Measurements from ENCODE around the gene RNF130. TPM values are rescaled to one million over a fixed set of nuclear protein-coding genes. Genes with fewer than 3 reads are reported as not detected.

RNF130 gene
- total RNA-seq, 4 donors from 2014 or later, result 34.5 to 79.5 (median 55.6) TPM

GRCh38 chr5:180027459-180028089, 44.0 kb downstream of the RNF130 start:
- no peak overlapping the region for H3K27ac ChIP-seq
- ATAC-seq (no peak), DNase-seq (no peak)
- H3K4me3 ChIP-seq, result no peak overlapping the region
- no peaks in the 10 kb centered on the region for H3K27me3 ChIP-seq
- H3K36me3 ChIP-seq, result no peaks in the 10 kb centered on the region
- intact Hi-C loops (cut with DNase I; ENCODE audit: low total_unique reads), result no loop called here
- TF ChIP-seq CTCF (IDR thresholded peaks at IDR 0.05 in 4 of 5, conservative IDR thresholded peaks at IDR 0.05 in 1 of 5) (no peak), POLR2A (IDR thresholded peaks at IDR 0.05) (no peak)
- H3K9me3 ChIP-seq, result no peaks in the 10 kb centered on the region
- H3K4me1 ChIP-seq, result peaks cover 0 to 19% of the 10 kb centered on the region in 2 donors
- in situ Hi-C loops (cut with MboI; ENCODE audit: low sequenced_read_pairs in 4 of 4), result no loop called here

DNA sequence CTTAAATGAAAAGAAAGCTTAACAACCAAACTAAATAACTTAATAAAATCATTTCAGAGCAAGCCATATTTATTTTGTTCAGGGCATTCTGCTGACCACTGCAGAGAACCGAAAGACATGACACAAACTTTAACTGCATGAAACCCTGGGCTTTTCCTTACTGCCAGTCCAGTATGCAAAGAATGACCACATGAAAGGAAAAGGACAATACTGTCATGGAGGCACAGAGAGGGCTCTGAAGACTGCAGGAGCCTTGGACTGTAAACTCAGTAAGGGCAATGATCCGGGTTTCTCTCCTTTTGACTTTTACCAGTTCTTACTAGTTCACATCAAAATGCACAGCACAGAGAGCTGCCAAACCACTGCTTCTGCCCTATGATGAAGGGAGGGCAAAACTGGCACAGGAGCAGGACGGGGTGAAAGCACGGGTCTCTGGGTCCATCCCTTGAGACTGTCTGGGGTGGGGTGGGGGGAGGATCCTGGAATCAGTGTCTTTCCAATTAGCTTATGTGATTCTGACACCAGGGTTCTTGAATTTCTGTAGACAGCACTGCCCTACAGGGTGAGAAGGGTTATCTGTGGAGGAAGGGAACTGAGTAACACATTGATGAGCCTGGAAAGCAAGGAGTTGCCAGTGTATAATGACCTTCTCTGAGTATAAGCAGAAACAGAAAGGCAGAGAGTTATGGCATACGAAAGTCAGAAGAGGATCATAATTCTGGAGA, 44.7 kb downstream of the RNF130 start:
- Histone ChIP-seq H3K9me3 (no peaks in the 10 kb centered on the region), H3K4me3 (no peak overlapping the region), H3K36me3 (no peaks in the 10 kb centered on the region), H3K27me3 (no peaks in the 10 kb centered on the region), H3K27ac (peak overlapping the region; percentile 24 to 61 (median 42)), H3K4me1 (peaks cover 0 to 19% of the 10 kb centered on the region in 2 donors)
- intact Hi-C loops (cut with DNase I; ENCODE audit: low total_unique reads) (no loop called here), in situ Hi-C loops (cut with MboI; ENCODE audit: low sequenced_read_pairs in 4 of 4) (no loop called here)
- TF ChIP-seq POLR2A (IDR thresholded peaks at IDR 0.05), result no peak
- ATAC-seq (no peak), DNase-seq (no peak)

DNA sequence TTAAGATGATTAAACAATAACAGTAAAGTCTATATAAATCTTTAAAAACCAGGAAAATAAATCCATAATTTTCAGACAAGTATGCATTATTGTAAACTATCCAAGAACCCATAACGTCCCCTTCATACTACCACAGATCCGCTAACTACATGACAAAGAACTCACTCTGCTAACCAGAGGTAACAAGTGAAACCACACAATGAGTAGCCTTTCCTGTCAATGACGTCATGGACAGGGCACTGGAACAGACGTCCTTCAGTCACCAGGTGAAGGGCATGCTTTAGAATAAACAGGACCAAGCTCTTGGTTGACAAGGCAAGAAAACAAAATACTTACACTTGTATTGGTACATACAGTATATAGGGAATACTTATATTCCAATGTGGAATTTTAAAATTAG, 45.2 kb downstream of the RNF130 start:
- intact Hi-C loops (cut with DNase I; ENCODE audit: low total_unique reads), result no loop called here
- H3K36me3 ChIP-seq, result no peaks in the 10 kb centered on the region
- H3K27me3 ChIP-seq, result no peaks in the 10 kb centered on the region
- peak in 1 of 2 donors; percentile 26 for DNase-seq
- TF ChIP-seq POLR2A (IDR thresholded peaks at IDR 0.05) (no peak), CTCF (IDR thresholded peaks at IDR 0.05 in 4 of 5, conservative IDR thresholded peaks at IDR 0.05 in 1 of 5) (no peak)
- no peak overlapping the region for H3K4me3 ChIP-seq
- ATAC-seq, result peak in 1 of 2 donors; percentile 93
- in situ Hi-C loops (cut with MboI; ENCODE audit: low sequenced_read_pairs in 4 of 4), result no loop called here
- peaks cover 0 to 19% of the 10 kb centered on the region in 2 donors for H3K4me1 ChIP-seq
- H3K9me3 ChIP-seq, result no peaks in the 10 kb centered on the region
- H3K27ac ChIP-seq, result peak overlapping the region; percentile 24 to 61 (median 42)

DNA sequence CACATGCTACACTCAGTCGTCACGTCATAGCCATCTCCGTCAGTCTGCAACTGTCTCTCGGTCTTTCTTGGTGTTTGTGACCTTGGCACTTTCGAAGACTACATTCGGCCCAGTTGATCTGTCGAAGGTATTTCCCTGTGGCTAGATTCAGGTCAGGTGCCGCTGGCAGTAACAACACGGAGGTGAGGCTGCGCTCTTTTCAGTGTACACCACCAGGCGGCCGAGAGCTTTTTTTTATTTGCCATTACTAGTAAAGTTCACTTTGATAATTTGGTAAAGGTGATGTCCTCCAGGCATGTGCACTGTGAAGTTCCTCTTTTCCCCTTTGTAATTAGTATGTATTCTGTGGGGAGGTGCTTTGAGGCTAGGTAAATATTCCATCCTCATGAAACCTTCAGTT, 49.7 kb downstream of the RNF130 start:
- Histone ChIP-seq H3K4me3 (no peak overlapping the region), H3K36me3 (no peaks in the 10 kb centered on the region), H3K4me1 (peaks cover 0 to 13% of the 10 kb centered on the region in 2 donors), H3K27ac (no peak overlapping the region), H3K27me3 (no peaks in the 10 kb centered on the region), H3K9me3 (no peaks in the 10 kb centered on the region)
- intact Hi-C loops (cut with DNase I; ENCODE audit: low total_unique reads) (no loop called here), in situ Hi-C loops (cut with MboI; ENCODE audit: low sequenced_read_pairs in 4 of 4) (no loop called here)
- TF ChIP-seq CTCF (IDR thresholded peaks at IDR 0.05 in 4 of 5, conservative IDR thresholded peaks at IDR 0.05 in 1 of 5), result no peak
- DNase-seq, result no peak
- no peak for ATAC-seq

GRCh38 chr5:180020176-180020575, 51.4 kb downstream of the RNF130 start:
- intact Hi-C loops (cut with DNase I; ENCODE audit: low total_unique reads), result no loop called here
- Histone ChIP-seq H3K36me3 (no peaks in the 10 kb centered on the region), H3K27ac (no peak overlapping the region), H3K4me1 (no peaks in the 10 kb centered on the region), H3K4me3 (no peak overlapping the region), H3K9me3 (no peaks in the 10 kb centered on the region), H3K27me3 (no peaks in the 10 kb centered on the region)
- ATAC-seq (no peak), DNase-seq (no peak)
- TF ChIP-seq CTCF (IDR thresholded peaks at IDR 0.05 in 4 of 5, conservative IDR thresholded peaks at IDR 0.05 in 1 of 5) (no peak), POLR2A (IDR thresholded peaks at IDR 0.05) (no peak)
- in situ Hi-C loops (cut with MboI; ENCODE audit: low sequenced_read_pairs in 4 of 4), result no loop called here

Measured in gastrocnemius medialis (tissue), 4 donors.